HG02970 (cell line): ENCODE measurements around the gene MARVELD1.
"Not testable (repeated sequence)": the region's sequence is repeated elsewhere in the genome, so short reads cannot be mapped to it uniquely, and the experiment has no call there.

Source experiments
- ATAC-seq: cut with Tn5 transposase; IDR thresholded peaks from one replicate; pipeline ENCODE4 v1.9.1; 2021; ENCODE audit warnings: mild to moderate bottlenecking, moderate library complexity, moderate number of reproducible peaks; ENCODE audit not compliant: unreplicated experiment, low FRiP score

Gene MARVELD1

GRCh38 chr10:97689559-97690020 is 23.9 kb upstream of the MARVELD1 start:
- ATAC-seq = no peak

DNA sequence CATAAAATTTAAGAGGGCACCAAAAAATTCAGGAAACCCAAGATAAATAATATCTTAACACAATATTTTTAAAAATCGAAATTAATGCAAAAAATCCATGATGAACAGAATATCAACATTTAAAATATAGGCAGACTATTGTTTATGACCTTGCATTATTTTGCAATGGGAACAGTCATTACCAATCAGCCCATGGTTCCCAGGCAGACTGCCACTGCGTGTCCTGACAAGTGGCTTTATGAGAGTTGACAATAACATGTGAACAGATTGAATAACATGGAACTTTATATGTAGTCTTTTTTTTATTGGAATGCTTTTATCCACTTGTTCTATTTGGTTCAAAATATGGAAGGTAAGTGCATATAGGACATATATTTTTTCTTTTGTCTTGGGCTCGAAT is 23.4 kb upstream of the MARVELD1 start:
- no peak for ATAC-seq

DNA sequence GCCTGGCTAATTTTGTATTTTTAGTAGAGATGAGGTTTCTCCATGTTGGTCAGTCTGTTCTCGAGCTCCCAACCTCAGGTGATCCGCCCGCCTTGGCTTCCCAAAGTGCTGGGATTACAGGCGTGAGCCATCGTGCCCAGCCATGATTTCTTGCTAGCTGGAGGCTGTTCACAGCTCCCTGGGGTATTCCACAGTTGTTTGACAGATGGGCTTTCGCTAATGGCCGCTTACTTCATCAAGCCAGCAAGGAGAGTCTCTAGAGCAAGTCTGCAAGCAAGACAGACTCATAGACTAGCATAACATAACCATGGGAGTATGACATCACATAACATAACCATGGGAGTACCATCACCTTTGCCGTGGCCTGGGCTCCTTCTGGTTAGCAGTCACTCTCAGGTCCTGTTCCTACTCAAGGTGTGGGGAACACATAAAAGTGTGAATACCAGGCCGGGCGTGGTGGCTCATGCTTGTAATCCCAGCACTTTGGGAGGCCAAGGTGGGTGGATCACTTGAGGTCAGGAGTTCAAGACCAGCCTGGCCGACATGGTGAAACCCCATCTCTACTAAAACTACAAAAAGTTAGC is 15.4 kb upstream of the MARVELD1 start:
- not testable (repeated sequence) for ATAC-seq

DNA sequence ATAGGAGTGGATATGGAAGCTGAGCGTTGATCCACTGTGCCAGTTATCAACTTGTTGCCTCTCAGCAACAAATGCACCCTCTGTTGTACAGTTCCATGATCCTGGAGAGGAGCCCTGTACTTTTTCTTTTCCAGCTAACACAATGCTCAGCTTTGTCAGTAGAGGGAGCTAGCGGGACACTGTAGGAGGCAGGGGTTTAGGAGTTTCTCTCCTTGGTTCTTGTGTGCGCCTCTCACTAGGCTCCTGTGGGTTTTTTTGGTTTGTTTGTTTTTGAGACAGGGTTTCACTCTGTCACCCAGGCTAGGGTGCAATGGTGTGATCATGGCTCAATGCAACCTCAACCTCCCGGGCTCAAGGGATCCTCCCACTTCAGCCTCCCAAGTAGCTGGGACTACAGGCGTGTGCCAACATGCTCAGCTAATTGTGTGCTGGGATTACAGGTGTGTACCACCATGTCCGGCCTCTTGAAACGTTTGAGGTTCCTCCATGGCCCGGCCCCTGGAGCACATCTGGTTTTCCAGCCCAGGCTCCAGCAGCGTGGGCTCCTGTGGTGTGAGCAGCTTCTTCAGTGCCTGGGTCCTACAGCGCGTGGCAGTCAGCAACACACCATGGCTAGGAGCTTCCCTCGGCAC is 12.0 kb upstream of the MARVELD1 start:
- no peak for ATAC-seq

DNA sequence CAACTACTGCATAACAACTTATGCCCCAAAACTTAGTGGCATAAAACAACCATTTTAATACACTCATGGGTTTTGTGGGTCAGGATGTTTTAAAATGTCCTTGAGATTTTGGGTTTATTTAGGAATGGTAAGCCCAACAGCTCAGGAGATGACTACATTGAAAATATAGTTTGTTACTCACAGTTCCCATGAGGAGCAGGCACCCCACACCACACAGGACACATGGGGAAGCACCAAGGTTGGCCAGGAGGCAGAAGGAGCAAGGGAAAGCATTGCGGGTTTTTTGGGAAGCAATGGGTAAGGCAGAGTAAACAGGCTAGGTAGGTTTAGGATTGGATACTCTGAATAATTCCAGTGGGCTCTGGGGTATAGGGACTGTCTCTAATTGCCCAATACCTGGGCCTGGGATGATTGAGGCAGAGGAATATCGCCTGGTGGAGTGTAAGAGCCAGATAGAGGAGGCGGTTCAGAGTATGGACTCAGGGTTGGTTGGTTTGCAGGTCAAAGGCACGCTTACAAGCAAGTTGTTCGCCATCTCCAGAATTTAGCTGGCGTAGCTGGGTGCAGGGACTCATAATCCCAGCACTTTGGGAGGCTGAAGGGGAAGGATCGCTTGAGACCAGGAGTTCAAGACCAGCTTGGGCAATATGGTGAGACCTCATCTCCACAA is 10.0 kb upstream of the MARVELD1 start:
- no peak for ATAC-seq

- no peak for ATAC-seq
These were observed 9.2 kb upstream of the MARVELD1 start for GRCh38 chr10:97704341-97704740.

DNA sequence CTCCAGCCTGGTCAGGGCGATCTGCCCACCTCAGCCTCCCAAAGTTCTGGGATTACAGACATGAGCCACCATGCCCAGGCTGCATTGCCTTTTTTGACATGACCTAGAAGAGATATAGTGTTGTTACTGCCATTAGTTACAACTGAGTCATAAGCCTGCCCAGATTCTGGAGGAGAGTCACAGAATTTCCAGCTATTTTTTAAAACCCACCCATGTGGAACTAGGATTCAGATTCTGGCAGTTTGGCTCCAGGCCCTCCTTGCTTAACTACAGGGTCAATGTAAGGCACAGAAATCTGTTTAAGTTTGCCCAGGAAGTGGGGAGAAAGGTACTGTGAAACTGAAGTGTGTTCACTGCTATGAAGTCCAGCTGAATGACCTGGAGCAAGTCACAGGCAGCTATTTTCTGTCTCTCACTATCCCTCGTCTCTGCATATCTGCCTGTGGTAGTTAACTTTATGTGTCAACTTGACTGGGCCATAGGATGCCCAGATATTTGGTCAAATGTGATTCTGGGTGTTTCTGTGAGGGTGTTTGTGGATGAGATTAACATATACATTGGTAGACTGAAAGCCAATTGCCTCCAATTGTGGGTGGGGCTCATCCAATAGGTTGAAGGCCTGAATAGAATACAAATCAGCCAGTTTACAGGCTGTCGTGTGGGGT is 8.4 kb upstream of the MARVELD1 start:
- no peak for ATAC-seq

DNA sequence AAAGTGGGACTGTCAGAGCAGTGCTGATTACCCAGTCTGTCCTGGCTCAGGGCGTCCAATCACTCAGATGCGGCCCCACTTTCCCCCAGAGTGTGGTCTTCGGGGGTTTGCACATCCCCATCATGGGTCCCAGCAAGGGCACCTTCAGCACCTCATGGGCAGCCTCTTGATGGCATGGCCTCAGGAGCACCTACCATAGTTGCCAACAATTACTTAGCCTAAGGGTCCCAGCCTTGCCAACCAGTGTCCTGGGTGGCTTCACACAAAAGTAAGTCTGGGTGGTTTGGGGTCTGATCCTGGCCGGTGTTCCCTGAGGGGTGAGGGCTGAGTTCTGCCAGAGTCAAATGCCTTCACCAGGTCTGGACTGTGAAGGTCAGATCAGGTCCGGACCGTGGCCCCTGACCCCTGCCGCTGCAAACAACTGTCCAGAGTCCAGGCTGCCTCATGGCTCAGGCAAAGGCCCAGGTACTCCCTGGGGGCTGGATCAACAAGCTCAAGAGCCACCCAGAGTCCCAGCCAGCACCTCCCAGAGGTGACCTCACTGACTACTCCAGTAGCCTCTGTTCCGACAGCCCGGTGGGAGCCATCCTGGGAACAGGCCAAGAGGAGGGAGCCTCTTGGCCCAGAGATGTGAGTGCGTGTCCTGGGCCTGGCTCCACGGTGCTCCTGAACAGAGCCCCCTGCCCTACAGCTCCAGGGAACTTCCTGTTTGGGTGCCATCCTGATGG is 6.2 kb upstream of the MARVELD1 start:
- ATAC-seq = no peak

DNA sequence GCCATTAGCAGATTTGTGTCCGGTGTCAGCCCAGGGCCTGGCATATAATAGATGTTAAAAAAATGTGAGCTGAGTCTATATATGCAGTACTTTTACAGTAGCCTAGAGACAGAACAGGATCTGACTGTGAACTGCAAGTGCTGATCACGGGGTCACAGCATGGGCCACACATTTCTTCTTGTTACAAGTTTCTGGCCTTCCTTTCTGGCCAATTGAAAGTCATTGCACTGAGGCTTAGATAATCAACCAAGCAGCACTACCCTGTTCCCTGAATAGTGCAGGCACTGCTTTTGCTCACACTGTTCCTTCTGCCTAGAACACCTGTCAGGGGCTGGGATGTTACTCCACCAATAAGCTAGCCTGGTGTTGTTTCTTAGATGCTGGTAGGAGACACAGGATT is 5.4 kb upstream of the MARVELD1 start:
- no peak for ATAC-seq

DNA sequence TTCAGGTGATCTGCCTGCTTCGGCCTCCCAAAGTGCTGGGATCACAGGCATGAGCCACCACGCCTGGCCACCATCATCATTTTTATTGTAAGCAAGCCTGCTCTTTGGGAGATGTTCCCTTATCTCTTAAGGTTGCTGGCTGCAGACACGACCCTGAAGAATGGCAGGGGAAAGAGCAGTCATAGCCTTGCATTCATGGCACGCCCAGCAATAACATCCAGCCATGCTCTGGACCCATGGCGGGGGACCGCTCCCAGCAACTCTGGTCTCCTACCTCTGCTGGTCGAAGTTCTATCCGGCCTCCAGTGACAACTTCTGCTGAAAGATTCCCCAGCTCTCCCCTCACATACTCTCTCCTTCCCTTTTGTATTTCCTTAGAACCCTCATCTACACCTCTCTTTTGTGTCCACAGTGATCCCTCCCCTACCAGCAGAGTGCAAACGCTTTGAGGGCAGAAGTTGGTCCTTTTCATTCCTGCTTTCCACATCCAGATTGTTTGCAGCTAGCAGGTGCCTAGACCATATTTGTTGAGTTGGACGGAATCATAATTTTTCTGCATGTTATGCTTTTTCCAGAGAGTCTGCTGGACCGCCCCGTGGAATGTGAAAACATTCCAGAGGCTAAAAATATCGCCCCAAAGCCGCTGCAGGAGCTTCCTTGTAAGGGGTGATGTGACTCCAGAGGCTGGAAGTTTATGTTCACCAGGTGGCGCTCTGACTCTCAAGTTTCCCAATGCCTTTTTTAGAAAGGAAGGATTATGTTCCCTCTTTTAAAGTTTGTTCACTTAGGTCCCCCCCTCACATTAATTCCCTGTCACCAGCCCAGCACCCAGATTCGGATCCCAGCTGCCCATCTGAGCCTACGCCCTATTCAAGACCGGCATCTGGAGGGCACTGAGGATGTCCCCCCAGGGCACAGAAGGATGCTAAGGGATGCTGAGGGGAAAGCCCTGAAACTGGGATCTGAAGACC is 4.3 kb upstream of the MARVELD1 start:
- ATAC-seq = no peak

DNA sequence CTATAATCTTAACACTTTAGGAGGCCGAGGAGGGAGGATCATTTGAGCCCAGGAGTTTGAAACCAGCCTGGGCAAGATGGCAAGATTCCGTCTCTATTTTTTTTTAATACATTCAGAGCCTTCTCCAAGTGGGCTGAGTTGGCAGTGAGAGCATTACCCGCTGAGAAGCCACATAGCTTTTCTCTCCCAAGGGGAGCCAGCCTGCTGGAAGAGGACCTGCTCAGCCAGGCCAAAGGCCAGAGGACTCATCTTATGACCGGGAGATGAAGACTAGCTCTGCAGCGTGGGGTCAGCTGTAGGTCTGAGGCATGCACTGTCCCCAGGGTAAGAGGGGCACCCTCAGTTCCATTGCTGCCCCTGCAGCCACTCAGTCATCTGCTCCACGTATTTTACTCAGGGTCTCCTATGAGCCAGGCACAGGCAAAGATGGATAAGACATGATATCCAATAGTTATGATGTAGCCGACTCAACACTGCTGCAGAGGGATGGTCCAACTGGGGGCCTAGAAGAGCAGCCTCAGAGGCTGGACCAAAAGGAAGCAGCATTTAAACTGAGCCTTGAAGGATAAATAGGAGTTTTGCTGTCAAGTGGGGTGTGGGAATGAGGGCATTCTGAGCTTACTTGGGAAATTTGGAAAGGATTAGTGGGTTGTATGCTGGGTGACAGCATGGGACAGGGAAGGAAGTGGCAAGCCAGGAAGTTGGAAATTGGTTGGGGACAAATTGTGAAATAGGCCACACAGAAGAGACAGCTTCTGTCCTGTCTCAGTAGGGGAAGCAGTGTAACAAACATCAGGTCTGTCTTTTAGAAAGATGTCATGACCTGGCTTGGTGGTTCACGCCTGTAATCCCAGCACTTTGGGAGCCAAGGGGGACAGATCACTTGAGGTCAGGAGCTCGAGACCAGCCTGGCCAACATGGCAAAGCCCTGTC is 1.6 kb upstream of the MARVELD1 start:
- ATAC-seq = no peak

DNA sequence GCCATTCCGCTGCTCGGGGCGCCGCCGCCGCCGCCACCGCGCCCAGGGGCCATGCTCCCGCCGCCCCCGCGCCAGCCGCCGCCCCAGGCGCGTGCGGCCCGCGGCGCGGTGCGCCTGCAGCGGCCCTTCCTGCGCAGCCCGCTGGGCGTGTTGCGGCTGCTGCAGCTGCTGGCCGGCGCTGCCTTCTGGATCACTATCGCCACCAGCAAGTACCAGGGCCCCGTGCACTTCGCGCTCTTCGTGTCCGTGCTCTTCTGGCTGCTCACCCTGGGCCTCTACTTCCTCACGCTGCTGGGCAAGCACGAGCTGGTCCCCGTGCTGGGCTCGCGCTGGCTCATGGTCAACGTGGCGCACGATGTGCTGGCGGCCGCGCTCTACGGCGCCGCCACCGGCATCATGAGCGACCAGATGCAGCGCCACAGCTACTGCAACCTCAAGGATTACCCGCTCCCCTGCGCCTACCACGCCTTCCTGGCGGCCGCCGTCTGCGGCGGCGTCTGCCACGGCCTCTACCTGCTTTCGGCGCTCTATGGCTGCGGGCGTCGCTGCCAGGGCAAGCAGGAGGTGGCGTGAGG is 383 bp downstream of the MARVELD1 start:
- peak; percentile 74 for ATAC-seq

- ATAC-seq = peak; percentile 37
These were observed 1.1 kb downstream of the MARVELD1 start for GRCh38 chr10:97714401-97715258.

GRCh38 chr10:97715259-97715874 is 1.8 kb downstream of the MARVELD1 start:
- ATAC-seq = no peak

DNA sequence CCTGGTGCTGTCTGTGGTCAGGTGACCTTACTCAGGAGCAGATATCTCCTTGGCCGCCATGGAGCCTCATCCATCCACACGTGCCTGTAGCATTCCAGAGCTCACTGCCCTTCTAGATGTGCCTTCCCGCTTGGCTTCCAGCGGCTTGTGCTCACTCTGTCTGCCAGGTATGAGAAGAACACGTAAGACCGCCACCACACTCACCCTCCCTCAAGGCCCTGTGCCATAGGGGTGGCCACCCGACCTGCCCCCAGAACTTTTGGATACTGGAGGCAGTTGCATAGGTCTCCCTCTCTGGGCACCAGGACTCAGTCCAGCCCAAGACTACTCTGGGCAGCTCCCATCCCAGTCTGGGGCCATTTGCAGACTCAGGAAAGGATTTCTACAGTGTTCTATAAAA is 4.1 kb downstream of the MARVELD1 start:
- ATAC-seq = no peak

DNA sequence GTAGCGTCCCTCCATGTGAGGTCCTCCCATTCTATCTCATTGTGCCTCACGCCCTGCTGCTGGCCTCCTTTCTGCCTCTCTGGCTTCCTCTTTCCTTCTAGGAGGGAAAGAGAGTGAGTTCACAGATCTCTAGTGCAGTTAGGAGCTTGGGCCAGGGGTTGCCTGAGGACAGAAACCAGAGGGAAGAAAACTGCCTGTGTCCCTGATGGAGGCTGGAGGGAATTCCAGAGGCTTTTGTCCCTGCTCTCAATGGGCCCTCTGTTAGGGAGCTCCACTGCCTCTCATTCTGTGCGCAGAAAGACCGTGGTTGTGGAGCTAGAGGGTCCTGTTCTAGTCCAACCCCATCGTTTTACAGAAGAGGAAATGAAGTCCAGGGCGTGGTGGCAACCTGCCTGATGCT is 4.6 kb downstream of the MARVELD1 start:
- ATAC-seq = no peak

DNA sequence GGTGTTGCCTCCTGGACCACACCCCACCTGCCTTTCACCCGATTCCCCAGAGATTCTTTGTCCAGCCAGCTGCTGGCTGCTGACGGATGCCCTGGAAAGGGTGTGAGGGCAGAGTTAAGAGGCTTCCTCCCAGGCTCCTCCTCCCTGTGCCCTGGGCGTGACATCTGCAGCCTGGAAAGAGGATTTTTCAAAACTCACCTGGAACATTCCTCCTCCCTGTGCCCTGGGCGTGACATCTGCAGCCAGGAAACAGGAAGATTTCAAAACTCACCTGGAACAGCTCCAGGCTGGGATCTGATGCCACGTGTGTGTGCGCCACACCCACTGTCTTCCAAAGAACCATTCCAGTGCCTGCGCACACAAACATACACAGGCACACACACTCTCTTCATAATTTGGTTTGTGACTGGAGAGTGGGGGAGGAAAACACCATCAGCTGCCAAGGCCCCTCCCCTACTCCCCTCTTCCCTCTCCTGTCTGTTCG is 5.2 kb downstream of the MARVELD1 start:
- ATAC-seq = no peak
